HepG2 (cell line): Measurements from ENCODE around the gene ATP6V0D1. TPM values are rescaled to one million over a fixed set of nuclear protein-coding genes. Genes with fewer than 3 reads are reported as not detected.
A peak's percentile ranks its signal among the peaks of the same experiment; 100 is the strongest.

Source experiments
- ATAC-seq: fragments of 200-7000 bp; cut with Tn5 transposase; 3 replicates; pipeline ENCODE4 v1.9.1; 2020; ENCODE audit warnings: mild to moderate bottlenecking, moderate library complexity
- BruUV-seq: library from RNA; stranded (reverse); fragments of 400-500 nt; replicated peaks from 2 replicates; lab custom pipeline; 2021; lab: Mats Ljungman, UMichigan
- CTCF ChIA-PET: fragments of 300-600 bp; formaldehyde crosslinking; extraction: SDS; loops from one replicate; lab custom pipeline; 2021; ENCODE audit warnings: low total read pairs, inconsistent platforms, low intra/inter-chr PET ratio; lab: Yijun Ruan, JAX
- POLR2A ChIA-PET: fragments of 350-600 bp; sonication (Branson Sonifier 250); formaldehyde crosslinking; loops from one replicate; lab custom pipeline; 2020; ENCODE audit warnings: antibody characterized with exemption, inconsistent platforms; lab: Yijun Ruan, JAX
- DNase-seq: peaks from one replicate; pipeline ENCODE4 v3.0.0-alpha.2; 2015; ENCODE audit warnings: low spot score
- FAIRE-seq: peaks from 3 replicates; lab custom pipeline; 2011; peaks lifted over from hg19 to GRCh38; lab: Jason Lieb, UNC
- H2AFZ ChIP-seq: one replicate; pipeline ENCODE4 v1.6.1; 2011; ENCODE audit warnings: low read length, inconsistent platforms
- H3K27ac ChIP-seq: fragments of 300-600 bp; 3 replicates; pipeline ENCODE4 v1.8.0; 2011; ENCODE audit warnings: mixed run types, mild to moderate bottlenecking, mixed read lengths, low read length, inconsistent platforms; ENCODE audit not compliant: insufficient read depth; ENCODE audit errors: extremely low read length
- H3K27me3 ChIP-seq, 2 experiments: fragments of 200-600 bp in 1 of 2; 2 replicates in 1 of 2; 3 replicates in 1 of 2; pipeline versions ENCODE4 v1.6.0 to v1.8.0; 2011; ENCODE audit warnings: low read length in 2 of 2, mild to moderate bottlenecking in 2 of 2, moderate library complexity in 2 of 2, inconsistent platforms in 1 of 2; ENCODE audit not compliant: insufficient read depth in 2 of 2, control insufficient read depth in 1 of 2
- H3K36me3 ChIP-seq, 2 experiments: fragments of 200-600 bp in 1 of 2; replicated peaks in 1 of 2; 2 replicates in 1 of 2; 3 replicates in 1 of 2; pipeline versions ENCODE4 v1.5.1 to v1.8.0; 2011; ENCODE audit warnings: low read length in 2 of 2, inconsistent platforms in 1 of 2; ENCODE audit not compliant: insufficient read depth in 2 of 2, control insufficient read depth in 1 of 2
- H3K4me1 ChIP-seq: 2 replicates; pipeline ENCODE4 v1.5.1; 2012; ENCODE audit warnings: low read length, inconsistent platforms; ENCODE audit not compliant: insufficient read depth
- H3K4me2 ChIP-seq: 2 replicates; pipeline ENCODE4 v1.6.0; 2011; ENCODE audit warnings: low read depth, low read length, inconsistent platforms
- H3K4me3 ChIP-seq, 3 experiments: fragments of 200-600 bp in 1 of 3; sonication (generic), shearing (Covaris generic) in 1 of 3; replicated peaks in 1 of 3; 2 replicates each; pipeline ENCODE4 v1.5.1; 2011 to 2016; ENCODE audit warnings: low read length in 3 of 3, inconsistent platforms in 2 of 3, low read depth in 2 of 3, mild to moderate bottlenecking in 2 of 3, control low read depth in 1 of 3, mixed read lengths in 1 of 3; ENCODE audit not compliant: insufficient read depth in 1 of 3
- H3K79me2 ChIP-seq: one replicate; pipeline ENCODE4 v1.6.1; 2011; ENCODE audit warnings: low read length, inconsistent platforms; ENCODE audit not compliant: insufficient read depth
- H3K9ac ChIP-seq: 2 replicates; pipeline ENCODE4 v1.6.0; 2011; ENCODE audit warnings: mild to moderate bottlenecking, low read depth, low read length, inconsistent platforms; ENCODE audit not compliant: insufficient read depth
- H3K9me3 ChIP-seq: 2 replicates; pipeline ENCODE4 v1.5.1; 2012; ENCODE audit warnings: mild to moderate bottlenecking, low read length
- H4K20me1 ChIP-seq: 2 replicates; pipeline ENCODE4 v1.6.0; 2011; ENCODE audit warnings: inconsistent platforms, mild to moderate bottlenecking, low read length, moderate library complexity; ENCODE audit not compliant: insufficient read depth
- FOXA3 ChIP-seq: IDR thresholded peaks from 2 replicates; pipeline ENCODE4 v1.6.1; 2016; ENCODE audit warnings: missing genetic modification reagents, missing compliant biosample characterization
- MATR3 ChIP-seq: sonication (generic); formaldehyde crosslinking; IDR thresholded peaks from 2 replicates; pipeline ENCODE4 v1.4.0; 2020; ENCODE audit warnings: missing genetic modification reagents
- MZF1 ChIP-seq: sonication (generic); formaldehyde crosslinking; IDR thresholded peaks from 2 replicates; pipeline ENCODE4 v1.8.1; 2023; ENCODE audit warnings: mild to moderate bottlenecking, missing genetic modification reagents, borderline replicate concordance
- NCOA2 ChIP-seq: sonication (generic); formaldehyde crosslinking; IDR thresholded peaks from 2 replicates; pipeline ENCODE4 v1.8.0; 2022; ENCODE audit warnings: inconsistent platforms
- NFE2L1 ChIP-seq: sonication (generic); formaldehyde crosslinking; IDR thresholded peaks from 2 replicates; pipeline ENCODE4 v1.4.0; 2020; ENCODE audit warnings: missing genetic modification reagents, mild to moderate bottlenecking, borderline replicate concordance
- RARG ChIP-seq: sonication (generic); formaldehyde crosslinking; IDR thresholded peaks from 2 replicates; pipeline ENCODE4 v1.4.0; 2020; ENCODE audit warnings: low read depth, mild to moderate bottlenecking, missing genetic modification reagents
- RBFOX2 ChIP-seq: fragments of 200-400 bp; formaldehyde crosslinking; IDR thresholded peaks from 2 replicates; pipeline ENCODE4 v1.6.1; 2017; ENCODE audit warnings: low read depth, mild to moderate bottlenecking, low read length
- RFXAP ChIP-seq: sonication (generic); formaldehyde crosslinking; IDR thresholded peaks from 2 replicates; pipeline ENCODE4 v1.4.0; 2020; ENCODE audit warnings: missing genetic modification reagents, borderline replicate concordance
- SMAD1 ChIP-seq: sonication (generic); formaldehyde crosslinking; IDR thresholded peaks from 2 replicates; pipeline ENCODE4 v1.4.0; 2020; ENCODE audit warnings: missing genetic modification reagents, low read depth, mild to moderate bottlenecking, borderline replicate concordance
- SRF ChIP-seq: IDR thresholded peaks from 2 replicates; pipeline ENCODE4 v1.6.1; 2011; ENCODE audit warnings: mild to moderate bottlenecking, low read depth, low read length, moderate library complexity
- ZNF556 ChIP-seq: sonication (generic); formaldehyde crosslinking; IDR thresholded peaks from 2 replicates; pipeline ENCODE4 v1.4.0; 2020; ENCODE audit warnings: mild to moderate bottlenecking, missing genetic modification reagents, borderline replicate concordance
- WGBS: methylation state at CpG from one replicate; pipeline ENCODE4 v1.1.6; 2017; ENCODE audit warnings: low lambda C conversion rate; 5-methylcytosine and 5-hydroxymethylcytosine counted together
- in situ Hi-C: cut with HindIII; loops from 2 replicates; pipeline ENCODE4 v1.10.0; 2017; ENCODE audit warnings: low pct_unique_long_range_greater_than_20kb; ENCODE audit not compliant: extremely low pct_ligation_motif_present
- intact Hi-C: fragments of 100-400 bp; cut with micrococcal nuclease; formaldehyde crosslinking; loops from one replicate; pipeline ENCODE4 v1.10.0; 2022; ENCODE audit not compliant: unreplicated experiment
- polyA plus RNA-seq, 8 experiments: library from polyadenylated mRNA; depleted of rRNA in 3 of 8; stranded (reverse) in 7 of 8; unstranded in 1 of 8; fragments of >200 nt; fragmentation: Illumina TruSeq in 4 of 8; extraction: Trizol in 4 of 8; gene quantifications; 2 replicates each; pipeline versions ENCODE4 v1.2.1 to v1.2.3, GENCODE V29; 2011 to 2016; ENCODE audit warnings: low read depth in 4 of 8, missing spikeins in 1 of 8, mixed read lengths in 1 of 8; ENCODE audit not compliant: insufficient read depth in 1 of 8
- total RNA-seq, 5 experiments: library from RNA; depleted of rRNA; stranded (reverse); fragments of >200 nt; fragmentation: Illumina TruSeq; extraction: Trizol; gene quantifications; 2 replicates each; pipeline ENCODE4 v1.2.3, GENCODE V29; 2016; ENCODE audit warnings: low read depth in 1 of 5
- TF ChIP-seq, protein P1 (sequence below): sonication (generic); formaldehyde crosslinking; IDR thresholded peaks from 2 replicates; pipeline ENCODE4 v1.4.0; 2020; ENCODE audit warnings: missing genetic modification reagents
- TF ChIP-seq, protein P2 (sequence below): sonication (generic); formaldehyde crosslinking; conservative IDR thresholded peaks from 2 replicates; pipeline ENCODE4 v1.8.0; 2022; ENCODE audit warnings: missing genetic modification reagents
- TF ChIP-seq, protein P3 (sequence below): sonication (generic); formaldehyde crosslinking; IDR thresholded peaks from 2 replicates; pipeline ENCODE4 v1.4.0; 2020; ENCODE audit warnings: low read depth, mild to moderate bottlenecking, missing genetic modification reagents

Gene ATP6V0D1
- total and polyA plus RNA-seq, 2 of the 13 experiments (the other 11 are each of a cell fraction or from before 2014, with no cell fraction given), result 51.1 to 61.3 TPM

DNA sequence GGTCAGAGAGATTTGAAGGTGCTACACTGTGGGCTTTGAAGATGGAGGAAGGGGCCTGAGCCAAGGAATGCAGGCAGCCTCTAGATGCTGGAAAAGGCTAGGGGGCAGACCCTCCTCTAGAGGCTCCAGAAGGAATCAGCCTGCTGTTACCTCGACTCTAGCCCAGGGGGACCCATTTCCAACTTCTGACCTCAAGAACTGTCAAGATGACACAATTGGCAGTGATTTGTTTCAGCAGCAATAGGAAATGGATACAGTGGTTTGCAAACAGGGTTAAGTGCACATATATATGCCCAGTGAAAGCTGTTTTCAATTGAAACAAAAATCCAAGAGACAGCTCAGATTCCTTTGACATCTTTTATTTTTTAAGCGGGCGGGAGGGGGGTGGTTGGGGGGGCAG, 61.0 kb downstream of the ATP6V0D1 start:
- H3K4me2 ChIP-seq, result no peak overlapping the region
- in situ Hi-C loops (no loop called here), intact Hi-C loops (no loop called here)
- no peak overlapping the region for H3K9ac ChIP-seq
- ChIA-PET POLR2A (no interaction called here), CTCF (no interaction called here)
- no peak for DNase-seq
- H3K4me3 ChIP-seq, result no peak overlapping the region
- FAIRE-seq, result no peak
- 0 out of 3 replicates have a peak, but pooled peaks have one; percentile 10 for ATAC-seq
- no peaks in the 10 kb centered on the region for H4K20me1 ChIP-seq
- H3K4me1 ChIP-seq, result peaks cover 26% of the 10 kb centered on the region
- peaks cover 3 to 30% of the 10 kb centered on the region in 2 experiments for H3K27me3 ChIP-seq
- H3K36me3 ChIP-seq, result no peaks in the 10 kb centered on the region
- H3K27ac ChIP-seq, result no peak overlapping the region
- BruUV-seq, result no TSS peak
- H2AFZ ChIP-seq, result no peak overlapping the region
- no peaks in the 10 kb centered on the region for H3K9me3 ChIP-seq
- WGBS, result 58% methylated on average over 3 of the region's 3 CpGs
- H3K79me2 ChIP-seq, result no peaks in the 10 kb centered on the region
- TF ChIP-seq RARG (no peak), ZNF556 (CRISPR knock-in tag) (no peak), SMAD1 (CRISPR knock-in tag) (no peak), MZF1 (CRISPR knock-in tag) (no peak), SRF (no peak), RBFOX2 (no peak), NFE2L1 (no peak), NCOA2 (CRISPR knock-in tag) (no peak), MATR3 (CRISPR knock-in tag) (no peak), RFXAP (CRISPR knock-in tag) (no peak), FOXA3 (CRISPR knock-in tag) (no peak)
- TF ChIP-seq, protein P1, sequence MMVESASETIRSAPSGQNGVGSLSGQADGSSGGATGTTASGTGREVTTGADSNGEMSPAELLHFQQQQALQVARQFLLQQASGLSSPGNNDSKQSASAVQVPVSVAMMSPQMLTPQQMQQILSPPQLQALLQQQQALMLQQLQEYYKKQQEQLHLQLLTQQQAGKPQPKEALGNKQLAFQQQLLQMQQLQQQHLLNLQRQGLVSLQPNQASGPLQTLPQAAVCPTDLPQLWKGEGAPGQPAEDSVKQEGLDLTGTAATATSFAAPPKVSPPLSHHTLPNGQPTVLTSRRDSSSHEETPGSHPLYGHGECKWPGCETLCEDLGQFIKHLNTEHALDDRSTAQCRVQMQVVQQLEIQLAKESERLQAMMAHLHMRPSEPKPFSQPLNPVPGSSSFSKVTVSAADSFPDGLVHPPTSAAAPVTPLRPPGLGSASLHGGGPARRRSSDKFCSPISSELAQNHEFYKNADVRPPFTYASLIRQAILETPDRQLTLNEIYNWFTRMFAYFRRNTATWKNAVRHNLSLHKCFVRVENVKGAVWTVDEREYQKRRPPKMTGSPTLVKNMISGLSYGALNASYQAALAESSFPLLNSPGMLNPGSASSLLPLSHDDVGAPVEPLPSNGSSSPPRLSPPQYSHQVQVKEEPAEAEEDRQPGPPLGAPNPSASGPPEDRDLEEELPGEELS (CRISPR knock-in tag), result no peak
- TF ChIP-seq, protein P2, sequence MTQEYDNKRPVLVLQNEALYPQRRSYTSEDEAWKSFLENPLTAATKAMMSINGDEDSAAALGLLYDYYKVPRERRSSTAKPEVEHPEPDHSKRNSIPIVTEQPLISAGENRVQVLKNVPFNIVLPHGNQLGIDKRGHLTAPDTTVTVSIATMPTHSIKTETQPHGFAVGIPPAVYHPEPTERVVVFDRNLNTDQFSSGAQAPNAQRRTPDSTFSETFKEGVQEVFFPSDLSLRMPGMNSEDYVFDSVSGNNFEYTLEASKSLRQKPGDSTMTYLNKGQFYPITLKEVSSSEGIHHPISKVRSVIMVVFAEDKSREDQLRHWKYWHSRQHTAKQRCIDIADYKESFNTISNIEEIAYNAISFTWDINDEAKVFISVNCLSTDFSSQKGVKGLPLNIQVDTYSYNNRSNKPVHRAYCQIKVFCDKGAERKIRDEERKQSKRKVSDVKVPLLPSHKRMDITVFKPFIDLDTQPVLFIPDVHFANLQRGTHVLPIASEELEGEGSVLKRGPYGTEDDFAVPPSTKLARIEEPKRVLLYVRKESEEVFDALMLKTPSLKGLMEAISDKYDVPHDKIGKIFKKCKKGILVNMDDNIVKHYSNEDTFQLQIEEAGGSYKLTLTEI (CRISPR knock-in tag), result no peak
- TF ChIP-seq, protein P3, sequence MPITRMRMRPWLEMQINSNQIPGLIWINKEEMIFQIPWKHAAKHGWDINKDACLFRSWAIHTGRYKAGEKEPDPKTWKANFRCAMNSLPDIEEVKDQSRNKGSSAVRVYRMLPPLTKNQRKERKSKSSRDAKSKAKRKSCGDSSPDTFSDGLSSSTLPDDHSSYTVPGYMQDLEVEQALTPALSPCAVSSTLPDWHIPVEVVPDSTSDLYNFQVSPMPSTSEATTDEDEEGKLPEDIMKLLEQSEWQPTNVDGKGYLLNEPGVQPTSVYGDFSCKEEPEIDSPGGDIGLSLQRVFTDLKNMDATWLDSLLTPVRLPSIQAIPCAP, result no peak
